Left colon (tissue), 2 donors: ENCODE data around the gene DUS2. TPM values are rescaled to one million over a fixed set of nuclear protein-coding genes. Genes with fewer than 3 reads are reported as not detected.
A peak's percentile ranks its signal among the peaks of the same experiment; 100 is the strongest.

Experiments
- ATAC-seq: fragments of 200-7000 bp; cut with Tn5 transposase; one replicate; pipeline ENCODE4 v1.9.1; 2020; ENCODE audit warnings: mild to moderate bottlenecking, moderate library complexity
- DNase-seq, 2 donors: peaks; one replicate each; pipeline ENCODE4 v3.0.0-alpha.2; 2020
- intact Hi-C, 2 donors: fragments of 100-400 bp; cut with DNase I in 1 of 2; cut with micrococcal nuclease in 1 of 2; formaldehyde crosslinking; loops; one replicate each; pipeline versions ENCODE4 v1.11.2 to v1.14.0; 2022; cut with DNase I, micrococcal nuclease
- total RNA-seq, 2 donors: library from RNA; stranded (reverse); fragmentation: NEBNext Ultra II Directional; extraction: Animal tissue kit (Norgen Biotek cat#: 25700); gene quantifications; one replicate each; pipeline ENCODE4 v1.2.1, GENCODE V29; 2021
- donor health status: DM: no; HTN: no; CAD: no.
- donor health status: DM: yes; HTN: yes; CAD: no.

The DUS2 gene
- total RNA-seq, 2 donors from 2014 or later, result 14.1 to 17.4 TPM

DNA sequence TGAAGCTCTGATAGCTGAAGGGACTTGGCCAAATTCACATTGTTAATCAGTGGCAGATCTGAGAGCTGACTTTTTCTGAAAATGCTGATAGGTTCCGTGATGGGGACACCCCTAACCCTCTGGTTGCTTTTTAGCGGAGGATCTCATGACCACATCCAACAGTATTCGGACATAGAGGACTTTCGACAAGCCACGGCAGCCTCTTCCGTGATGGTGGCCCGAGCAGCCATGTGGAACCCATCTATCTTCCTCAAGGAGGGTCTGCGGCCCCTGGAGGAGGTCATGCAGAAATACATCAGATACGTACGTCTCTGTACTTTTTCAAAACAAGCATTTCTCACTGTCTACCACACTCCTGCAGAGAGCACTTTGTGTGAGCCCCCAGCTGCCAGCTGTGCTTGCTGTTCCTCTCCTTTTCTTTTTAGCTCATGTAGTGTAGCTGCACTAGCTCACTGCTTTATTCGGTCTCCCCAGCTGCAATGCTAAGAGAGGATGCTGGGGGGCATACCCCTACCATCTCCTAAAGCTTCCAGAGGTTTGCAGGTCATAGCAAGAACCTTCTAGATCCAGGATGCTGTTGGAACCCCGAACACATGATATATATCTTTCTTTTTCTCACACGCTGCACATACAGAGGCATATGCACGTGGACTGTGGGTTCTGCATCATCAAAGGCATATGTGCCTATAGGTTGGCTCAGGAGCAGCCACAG is 47.9 kb downstream of the DUS2 start:
- intact Hi-C loops, result no loop called here
- no peak for ATAC-seq
- DNase-seq, result no peak

DNA sequence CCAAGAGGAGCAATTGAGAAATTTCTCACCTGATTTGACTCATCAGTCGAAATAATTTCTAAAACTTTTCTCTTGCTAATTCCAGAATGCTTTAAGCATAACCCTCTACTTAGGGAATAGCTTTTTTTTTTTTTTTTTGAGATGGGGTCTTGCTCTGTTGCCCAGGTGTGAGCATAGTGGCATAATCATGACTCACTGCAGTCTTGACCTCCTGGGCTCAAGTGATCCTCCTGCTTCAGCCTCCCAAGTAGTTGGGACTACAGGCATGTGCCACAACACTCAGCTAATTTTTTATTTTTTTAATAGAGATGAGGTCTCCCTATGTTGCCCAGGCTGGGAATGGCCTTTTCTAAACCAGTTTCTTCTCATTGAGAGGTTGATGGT is 48.4 kb downstream of the DUS2 start:
- ATAC-seq, result no peak
- no peak for DNase-seq
- intact Hi-C loops, result no loop called here

- intact Hi-C loops, result no loop called here
- DNase-seq (peak; percentile 63 to 67), ATAC-seq (peak; percentile 75)
Measured at GRCh38 chr16:68072038-68072695, 49.1 kb downstream of the DUS2 start.

DNA sequence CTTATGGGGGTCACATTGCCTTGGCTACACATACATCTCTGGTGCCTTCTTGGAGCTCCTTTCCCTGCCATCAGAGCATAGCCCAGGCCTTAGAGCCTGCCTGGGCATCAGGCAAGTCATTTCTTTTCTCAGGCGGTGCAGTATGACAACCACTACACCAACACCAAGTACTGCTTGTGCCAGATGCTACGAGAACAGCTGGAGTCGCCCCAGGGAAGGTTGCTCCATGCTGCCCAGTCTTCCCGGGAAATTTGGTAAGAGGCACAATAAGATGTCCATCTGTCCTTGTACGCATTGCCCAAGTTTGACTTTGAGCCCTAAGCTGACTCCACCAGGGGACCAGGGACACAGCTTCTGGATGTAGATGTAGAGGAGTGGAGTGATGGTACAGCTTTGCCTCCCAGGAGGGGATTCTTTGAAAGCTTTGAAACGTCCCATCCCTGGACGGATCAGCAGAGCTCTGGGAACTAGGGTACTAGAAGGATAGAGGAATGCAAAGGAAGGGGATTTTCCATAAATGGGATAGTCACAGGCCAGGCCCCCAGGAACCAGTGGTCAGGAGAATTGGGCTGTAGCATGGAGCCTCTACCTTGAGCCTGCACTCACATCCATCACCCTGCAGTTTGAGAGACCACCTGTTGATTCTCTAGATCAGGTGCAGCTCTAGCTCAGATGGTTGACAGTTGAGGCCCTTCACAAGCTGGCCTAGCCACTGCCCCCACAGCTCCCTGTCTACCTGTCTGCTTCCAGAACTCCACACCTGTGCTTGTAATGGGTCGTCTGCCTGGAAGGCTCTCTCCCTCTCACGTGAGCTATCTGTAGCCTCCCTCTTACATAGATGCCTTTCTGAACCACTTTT is 51.0 kb downstream of the DUS2 start:
- ATAC-seq, result no peak

DNA sequence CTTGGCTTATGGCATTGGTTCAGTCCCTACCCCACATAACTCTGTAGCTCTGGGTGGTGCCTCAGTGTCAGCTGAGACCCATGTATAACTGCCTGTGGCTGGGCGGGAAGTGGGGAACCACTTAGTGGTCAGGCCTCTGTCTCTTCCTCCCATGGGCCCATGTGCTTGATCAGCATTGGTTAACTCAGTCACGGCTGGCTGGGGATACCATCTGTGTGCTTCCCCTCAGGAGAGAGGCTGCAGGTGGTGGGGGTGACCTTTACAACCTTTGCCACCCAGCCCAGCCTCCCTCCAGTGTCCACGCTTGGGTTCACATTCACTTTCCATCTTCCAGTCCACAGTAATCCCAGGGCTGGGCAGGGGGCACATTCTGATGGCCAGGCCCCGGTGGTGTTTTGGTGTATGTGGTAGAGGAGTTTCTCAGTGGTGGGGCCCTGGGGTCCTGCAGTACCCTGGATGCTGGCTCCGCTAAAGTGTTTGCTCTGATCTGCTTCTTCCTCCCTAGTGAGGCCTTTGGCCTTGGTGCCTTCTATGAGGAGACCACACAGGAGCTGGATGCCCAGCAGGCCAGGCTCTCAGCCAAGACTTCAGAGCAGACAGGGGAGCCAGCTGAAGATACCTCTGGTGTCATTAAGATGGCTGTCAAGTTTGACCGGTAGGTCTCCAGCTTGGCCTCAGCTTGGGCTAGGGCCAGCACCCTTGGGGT is 51.9 kb downstream of the DUS2 start:
- intact Hi-C loops, result no loop called here
- ATAC-seq (no peak), DNase-seq (peak; percentile 44 to 61)

More for the DNA sequence above, 51.0 kb downstream of the DUS2 start:
- intact Hi-C loops, result no loop called here
- no peak for DNase-seq

DNA sequence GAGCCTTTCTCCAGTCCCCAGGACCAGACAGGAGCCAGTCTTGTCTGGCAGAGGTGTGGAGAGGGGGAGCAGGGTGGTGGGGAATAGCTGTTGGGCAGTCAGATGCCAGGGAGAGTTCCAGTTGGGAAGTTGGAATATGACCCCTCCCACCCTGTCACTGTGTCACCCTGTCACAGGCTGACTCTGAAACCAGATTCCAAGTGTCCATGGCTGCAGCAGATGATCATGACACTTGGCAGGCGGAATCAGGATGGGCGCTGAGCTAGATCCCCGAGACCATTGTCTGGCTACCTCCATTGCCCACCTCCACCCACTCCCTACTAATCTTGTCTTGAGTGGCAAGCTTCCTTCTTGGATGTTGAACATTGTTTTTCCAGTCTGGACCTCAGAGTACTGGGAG is 52.9 kb downstream of the DUS2 start:
- intact Hi-C loops, result no loop called here
- DNase-seq (no peak), ATAC-seq (no peak)

GRCh38 chr16:68076560-68076959 is 53.5 kb downstream of the DUS2 start:
- intact Hi-C loops, result no loop called here
- no peak for ATAC-seq
- DNase-seq, result no peak

- intact Hi-C loops, result no loop called here
- DNase-seq, result no peak
- no peak for ATAC-seq
Measured at GRCh38 chr16:68077866-68078700, 55.0 kb downstream of the DUS2 start.

- ATAC-seq (no peak), DNase-seq (no peak)
- intact Hi-C loops, result no loop called here
Measured at GRCh38 chr16:68078701-68079375, 55.8 kb downstream of the DUS2 start.

- intact Hi-C loops, result no loop called here
Measured at GRCh38 chr16:68079376-68079625, 56.2 kb downstream of the DUS2 start.

DNA sequence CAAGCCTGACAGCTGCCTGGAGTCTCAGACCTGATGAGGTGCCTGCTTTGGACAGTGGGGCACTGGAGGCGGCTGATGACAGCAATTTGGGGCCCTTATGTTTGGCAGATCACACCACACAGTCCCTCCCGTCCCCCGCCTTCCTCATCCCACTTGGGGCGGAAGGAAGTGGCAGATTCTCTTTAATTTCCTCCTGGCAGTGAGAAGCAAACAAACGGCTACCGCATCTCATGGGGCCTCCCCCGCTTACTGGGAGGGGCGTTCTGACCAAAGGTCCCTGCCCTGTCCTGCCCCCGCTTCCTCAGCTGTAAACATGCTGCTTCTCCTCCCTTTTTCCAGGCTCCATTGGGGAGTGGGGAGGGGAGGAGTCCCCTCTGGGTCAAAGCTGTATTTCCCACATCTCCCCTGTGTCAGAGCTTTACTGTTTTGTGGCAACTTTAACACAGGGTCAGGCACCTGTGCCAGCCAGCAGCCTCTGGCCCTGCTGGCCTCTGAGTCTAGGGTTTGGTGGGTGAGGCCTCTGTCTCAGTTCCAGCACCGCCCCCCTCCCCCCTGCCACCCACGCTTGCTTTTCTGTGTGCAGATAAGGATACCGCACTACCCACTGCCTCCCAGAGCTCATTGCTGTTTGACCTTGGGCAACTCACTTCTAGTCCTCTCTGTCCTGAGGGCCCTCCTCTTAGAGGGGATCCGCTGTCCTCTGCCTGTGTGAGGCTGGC is 56.7 kb downstream of the DUS2 start:
- ATAC-seq (peak; percentile 79), DNase-seq (peak; percentile 87 to 93)
- intact Hi-C loops, result no loop called here

More at GRCh38 chr16:68079376-68079625, 56.2 kb downstream of the DUS2 start:
- ATAC-seq, result no peak
- DNase-seq, result no peak

DNA sequence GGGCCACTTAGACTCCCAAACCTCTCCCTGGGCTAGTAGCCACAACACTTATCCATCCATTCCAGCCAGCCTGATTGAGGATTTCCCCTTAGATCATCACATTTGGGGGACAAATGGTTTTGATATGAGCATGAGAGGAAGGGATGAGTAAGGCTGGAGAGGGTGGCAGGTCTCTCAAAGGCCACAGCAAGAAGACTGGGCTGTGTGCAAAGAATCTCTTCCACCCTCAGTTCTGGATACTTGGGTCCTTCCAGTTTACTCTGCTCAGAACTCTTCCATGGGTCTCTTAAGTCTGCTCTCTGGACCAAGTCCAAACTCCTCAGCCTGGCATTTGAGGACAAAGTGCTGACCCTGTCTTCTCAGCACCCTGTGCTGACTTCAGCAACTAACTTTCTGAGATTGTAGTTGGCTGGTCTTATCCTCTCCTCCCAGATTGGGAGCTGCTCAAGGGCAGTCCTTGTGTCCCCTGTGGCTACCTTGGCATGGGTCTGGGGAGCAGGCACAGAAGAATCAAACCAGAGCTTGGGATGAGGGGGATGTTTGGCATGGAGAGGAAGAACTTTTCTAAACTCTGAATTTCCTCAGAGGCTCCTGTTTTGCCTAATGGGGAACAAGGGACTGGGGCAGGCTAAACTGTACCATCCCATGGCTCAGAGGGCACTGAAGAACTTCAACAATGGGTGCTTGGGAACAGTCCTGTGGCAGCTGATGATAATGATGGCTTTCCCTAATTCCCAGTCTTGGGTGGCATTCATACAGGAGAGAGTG is 59.0 kb downstream of the DUS2 start:
- intact Hi-C loops, result no loop called here

GRCh38 chr16:68082629-68083238 is 59.6 kb downstream of the DUS2 start:
- DNase-seq (no peak), ATAC-seq (no peak)
- intact Hi-C loops, result no loop called here

More for the DNA sequence above, 59.0 kb downstream of the DUS2 start:
- no peak for ATAC-seq
- no peak for DNase-seq

DNA sequence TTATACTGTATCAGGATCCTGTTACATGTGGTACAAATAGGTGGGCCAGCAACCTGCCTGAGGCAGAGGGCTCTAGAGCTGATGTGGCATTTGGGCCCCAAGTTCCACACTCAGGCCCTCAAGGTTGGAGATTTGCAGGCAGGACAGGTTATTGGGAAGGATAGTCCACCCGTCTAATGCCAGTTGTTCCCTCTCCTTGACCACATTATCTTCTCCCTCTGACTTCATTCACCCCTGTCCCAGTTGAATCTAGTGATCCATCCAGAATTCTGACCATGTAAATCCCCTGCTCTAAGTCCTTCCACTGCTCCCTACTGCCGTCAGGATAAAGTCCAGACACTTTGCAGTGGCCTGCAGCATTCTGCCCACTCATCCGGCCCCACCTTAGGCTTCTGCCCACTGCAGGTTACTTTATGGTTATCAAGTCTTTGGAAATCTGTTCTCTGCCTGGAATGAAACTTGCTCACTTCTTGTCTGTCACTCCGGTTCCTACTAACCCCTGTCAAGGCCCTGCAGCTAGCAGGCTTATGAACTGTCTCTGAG is 60.2 kb downstream of the DUS2 start:
- no peak for DNase-seq
- no peak for ATAC-seq
- intact Hi-C loops, result no loop called here

- DNase-seq (no peak), ATAC-seq (no peak)
- intact Hi-C loops, result no loop called here
Measured at GRCh38 chr16:68083861-68084503, 60.9 kb downstream of the DUS2 start.
